Panc1 (cell line): ENCODE data around the gene GARIN5B. TPM values are rescaled to one million over a fixed set of nuclear protein-coding genes. Genes with fewer than 3 reads are reported as not detected.
"Not testable (repeated sequence)": the region's sequence is repeated elsewhere in the genome, so short reads cannot be mapped to it uniquely, and the experiment has no call there.

Experiments used
- ATAC-seq: fragments of 200-7000 bp; cut with Tn5 transposase; 2 replicates; pipeline ENCODE4 v1.9.1; 2020; ENCODE audit warnings: mild to moderate bottlenecking, moderate library complexity
- Bru-seq: library from RNA; stranded (reverse); fragments of 400-500 nt; gene quantifications from one replicate; lab custom pipeline; 2021; lab: Mats Ljungman, UMichigan
- BruChase-seq, 2 experiments: library from RNA; stranded (reverse); fragments of 400-500 nt; gene quantifications; one replicate each; lab custom pipeline; 2021; lab: Mats Ljungman, UMichigan
- BruUV-seq: library from RNA; stranded (reverse); fragments of 400-500 nt; replicated peaks from 2 replicates; lab custom pipeline; 2021; lab: Mats Ljungman, UMichigan
- CTCF ChIA-PET: fragments of 300-600 bp; sonication (Branson Sonifier 250); formaldehyde crosslinking; loops from one replicate; lab custom pipeline; 2022; ENCODE audit warnings: antibody characterized with exemption; lab: Charles Lee
- POLR2A ChIA-PET: fragments of 300-600 bp; sonication (Branson Sonifier 250); formaldehyde crosslinking; loops from one replicate; lab custom pipeline; 2022; ENCODE audit warnings: antibody characterized with exemption; lab: Charles Lee
- DNase-seq: peaks from one replicate; pipeline ENCODE4 v3.0.0-alpha.2; 2010; ENCODE audit warnings: low read depth, low spot score
- H3K27ac ChIP-seq: 2 replicates; pipeline ENCODE4 v1.5.1; 2011; ENCODE audit warnings: mild to moderate bottlenecking, low read length, inconsistent platforms
- H3K27me3 ChIP-seq: fragments of 200-500 bp; sonication (Bioruptor generic); 2 replicates; pipeline ENCODE4 v1.6.0; 2014; ENCODE audit warnings: low read length, inconsistent platforms; ENCODE audit not compliant: control insufficient read depth, insufficient read depth
- H3K36me3 ChIP-seq: fragments of 200-500 bp; sonication (Bioruptor generic); 2 replicates; pipeline ENCODE4 v1.5.1; 2014; ENCODE audit warnings: inconsistent platforms, mild to moderate bottlenecking, low read length, moderate library complexity; ENCODE audit not compliant: control insufficient read depth, insufficient read depth
- H3K4me1 ChIP-seq: 2 replicates; pipeline ENCODE4 v1.5.1; 2011; ENCODE audit warnings: inconsistent platforms, mild to moderate bottlenecking, low read length, moderate library complexity; ENCODE audit not compliant: control insufficient read depth, insufficient read depth
- H3K4me3 ChIP-seq, 2 experiments: 2 replicates each; pipeline ENCODE4 v1.5.1; 2011 to 2012; ENCODE audit warnings: low read depth in 2 of 2, low read length in 2 of 2, mild to moderate bottlenecking in 2 of 2, inconsistent platforms in 1 of 2, moderate library complexity in 1 of 2
- H3K9me3 ChIP-seq: fragments of 200-500 bp; sonication (Bioruptor generic); 2 replicates; pipeline ENCODE4 v1.5.1; 2014; ENCODE audit warnings: low read depth, mild to moderate bottlenecking, inconsistent platforms, low read length, moderate library complexity; ENCODE audit not compliant: control insufficient read depth, insufficient read depth
- CTCF ChIP-seq: fragments of 450-650 bp; IDR thresholded peaks from 2 replicates; pipeline ENCODE4 v1.5.1; 2017; ENCODE audit warnings: mild to moderate bottlenecking
- POLR2AphosphoS5 ChIP-seq: IDR thresholded peaks from 2 replicates; pipeline ENCODE4 v1.6.1; 2012; ENCODE audit warnings: mild to moderate bottlenecking, low read depth, low read length, moderate library complexity
- REST ChIP-seq, 2 experiments: IDR thresholded peaks; 2 replicates each; pipeline ENCODE4 v1.6.1; 2011 to 2012; ENCODE audit warnings: low read depth in 2 of 2, control low read depth in 1 of 2, low read length in 1 of 2, mild to moderate bottlenecking in 1 of 2, moderate library complexity in 1 of 2; ENCODE audit not compliant: insufficient read depth in 1 of 2
- SIN3A ChIP-seq: IDR thresholded peaks from 2 replicates; pipeline ENCODE4 v1.6.1; 2012; ENCODE audit warnings: low read depth, mild to moderate bottlenecking, low read length, moderate library complexity, borderline replicate concordance; ENCODE audit not compliant: insufficient read depth
- TCF7L2 ChIP-seq: IDR thresholded peaks from 2 replicates; pipeline ENCODE4 v1.6.1; 2011; ENCODE audit warnings: mild to moderate bottlenecking, low read depth, low read length, inconsistent platforms
- in situ Hi-C: cut with HindIII; loops from 2 replicates; pipeline ENCODE4 v1.10.0; 2016; ENCODE audit warnings: low sequenced_read_pairs, low pct_unique_long_range_greater_than_20kb
- intact Hi-C: fragments of 100-400 bp; cut with micrococcal nuclease; formaldehyde crosslinking; loops from one replicate; pipeline ENCODE4 v1.10.0; 2022; ENCODE audit not compliant: unreplicated experiment
- long read RNA-seq: library from polyadenylated mRNA; unstranded; transcript quantifications from one replicate; pipeline ENCODE4 v2.0.0, GENCODE V29; 2021; ENCODE audit not compliant: unreplicated experiment
- polyA plus RNA-seq: library from polyadenylated mRNA; unstranded; fragments of >200 nt; gene quantifications from one replicate; pipeline ENCODE4 v1.2.1, GENCODE V29; 2012; ENCODE audit warnings: missing spikeins; ENCODE audit not compliant: insufficient read length
- total RNA-seq: library from RNA; stranded (reverse); gene quantifications from one replicate; pipeline ENCODE4 v1.2.1, GENCODE V29; 2021; ENCODE audit not compliant: unreplicated experiment

GARIN5B gene
- total RNA-seq = not detected
- not detected for polyA plus RNA-seq
- not detected for Bru-seq, nascent RNA
- BruChase-seq, experiment 1, labeled RNA remaining after a 2-hour chase = percentile 19 among the genes with signal in this experiment
- not detected for BruChase-seq, experiment 2, labeled RNA remaining after a 6-hour chase
- long read RNA-seq = 0 reads

DNA sequence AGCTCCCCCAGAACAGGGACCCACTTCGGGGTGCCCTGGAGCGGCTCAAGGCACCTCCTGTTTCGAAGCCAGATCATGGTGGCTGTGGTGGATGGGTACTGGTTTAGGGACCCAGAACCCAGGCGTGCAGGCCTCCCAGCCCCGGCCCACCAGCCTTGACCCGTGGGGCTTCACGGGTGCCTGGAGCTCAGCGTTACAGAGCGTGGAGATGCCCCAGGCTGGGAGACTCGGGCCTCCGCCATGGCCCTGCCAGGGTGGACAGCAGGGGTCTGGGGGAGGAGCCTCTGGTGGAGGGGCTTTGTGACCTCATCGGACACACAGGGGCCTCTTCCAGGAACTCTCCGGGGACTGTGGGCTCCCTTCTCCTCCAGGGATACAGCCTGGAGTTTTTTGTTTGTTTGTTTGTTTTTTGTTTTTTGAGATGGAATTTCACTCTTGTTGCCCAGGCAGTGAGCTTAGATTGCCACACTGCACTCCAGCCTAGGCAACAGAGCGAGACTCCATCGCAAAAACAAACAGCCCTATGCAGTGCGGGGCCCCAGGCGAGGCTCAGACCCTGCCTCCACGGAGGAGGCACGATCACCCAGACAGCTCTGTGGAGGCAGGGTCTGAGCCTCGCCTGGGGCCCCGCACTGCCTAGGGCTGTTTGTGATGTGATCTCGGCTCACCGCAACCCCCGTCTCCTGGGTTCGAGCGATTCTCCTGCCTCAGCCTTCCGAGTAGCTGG, at the start of gene GARIN5B:
Gene GARIN5B (minus strand): TSS at position 271 of the 727 bp plus-strand sequence. CDS start 194 bp downstream, at position 77.
- ChIA-PET CTCF (no interaction called here), POLR2A (no interaction called here)
- peak; percentile 35; the same call in 1 of the 2 replicates for ATAC-seq
- no TSS peak for BruUV-seq
- no peaks in the 10 kb centered on the region for H3K9me3 ChIP-seq
- DNase-seq = no peak
- TF ChIP-seq TCF7L2 = no peak
- TF ChIP-seq POLR2AphosphoS5 = no peak
- no peak for TF ChIP-seq REST (IDR thresholded peaks at IDR 0.05; ENCODE audit: insufficient read depth in 1 of 2, low read depth in 2 of 2, low read length in 1 of 2)
- TF ChIP-seq CTCF = no peak
- TF ChIP-seq SIN3A = no peak
- no peaks in the 10 kb centered on the region for H3K27me3 ChIP-seq
- no peak within 1 kb of the TSS for H3K4me3 ChIP-seq
- no peaks in the 10 kb centered on the region for H3K36me3 ChIP-seq
- in situ Hi-C loops = no loop called here
- H3K27ac ChIP-seq = no peak within 1 kb of the TSS; the same call in 1 of the 2 replicates
- intact Hi-C loops = no loop called here
- H3K4me1 ChIP-seq = peaks cover 5% of the 10 kb centered on the region; the same call in 1 of the 2 replicates

DNA sequence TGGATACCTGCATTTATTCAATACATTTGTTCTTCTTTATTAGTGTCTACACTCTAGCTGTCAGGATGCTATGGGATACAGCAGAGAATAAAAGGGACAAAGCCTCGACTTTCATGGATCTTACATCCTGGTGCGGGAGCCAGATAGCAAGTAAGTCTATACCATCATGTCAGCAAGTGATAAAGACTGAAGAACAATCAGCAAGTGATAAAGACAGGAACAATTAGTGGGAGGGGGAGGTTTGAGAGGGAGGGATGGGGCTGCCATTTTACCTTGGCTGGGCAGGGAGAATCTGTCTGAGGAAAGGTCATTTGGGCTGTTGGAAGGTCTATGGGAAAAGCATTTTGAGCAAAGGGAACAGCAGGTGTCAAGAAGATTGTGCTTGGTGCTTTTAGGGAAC, 47.1 kb upstream of the GARIN5B start:
- intact Hi-C loops = no loop called here
- no TSS peak for BruUV-seq
- no peak for DNase-seq
- no peak for TF ChIP-seq POLR2AphosphoS5
- TF ChIP-seq TCF7L2 = no peak
- TF ChIP-seq SIN3A = no peak
- TF ChIP-seq REST (IDR thresholded peaks at IDR 0.05; ENCODE audit: insufficient read depth in 1 of 2, low read depth in 2 of 2, low read length in 1 of 2) = no peak
- no peak for TF ChIP-seq CTCF
- Histone ChIP-seq H3K4me1 (peaks cover 18% of the 10 kb centered on the region), H3K4me3 (no peak overlapping the region), H3K9me3 (peaks cover 6% of the 10 kb centered on the region; the same call in 1 of the 2 replicates), H3K27me3 (no peaks in the 10 kb centered on the region), H3K36me3 (peaks cover 11% of the 10 kb centered on the region), H3K27ac (peak overlapping the region; percentile 12; the same call in 1 of the 2 replicates)
- in situ Hi-C loops = no loop called here
- ATAC-seq = no peak
- ChIA-PET CTCF (no interaction called here), POLR2A (interaction anchor here (0.6 kb wide), 2 partner anchors 251 to 917 kb away, joined by 3 read pairs; no protein-coding TSS in a partner anchor)

DNA sequence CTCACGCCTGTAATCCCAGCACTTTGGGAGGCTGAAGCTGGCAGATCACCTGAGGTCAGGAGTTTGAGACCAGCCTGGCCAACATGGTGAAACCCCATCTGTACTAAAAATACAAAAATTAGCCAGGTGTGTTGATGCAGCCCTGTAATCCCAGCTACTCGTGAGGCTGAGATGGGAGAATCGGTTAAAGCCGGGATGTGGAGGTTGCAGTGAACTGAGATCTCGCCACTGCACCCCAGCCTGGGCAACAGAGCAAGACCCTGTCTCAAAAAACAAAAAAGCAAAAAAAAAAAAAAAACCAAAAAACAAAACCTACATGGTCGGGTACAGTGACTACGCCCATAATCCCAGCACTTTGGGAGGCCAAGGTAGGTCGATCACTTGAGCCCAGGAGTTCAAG, 46.1 kb upstream of the GARIN5B start:
- H3K4me3 ChIP-seq, DNase-seq, H3K9me3 ChIP-seq, CTCF ChIA-PET, in situ Hi-C loops, H3K27me3 ChIP-seq, BruUV-seq, intact Hi-C loops, ATAC-seq: not testable (repeated sequence)
- peak overlapping the region; percentile 100 for H3K27ac ChIP-seq
- POLR2A ChIA-PET = interaction anchor here (0.6 kb wide), 1 partner anchor 225 kb away, joined by 3 read pairs; no protein-coding TSS in a partner anchor
- peaks cover 19% of the 10 kb centered on the region for H3K4me1 ChIP-seq
- peaks cover 15% of the 10 kb centered on the region for H3K36me3 ChIP-seq
